Measurements from ENCODE around the gene TTLL10.

Gene TTLL10

DNA sequence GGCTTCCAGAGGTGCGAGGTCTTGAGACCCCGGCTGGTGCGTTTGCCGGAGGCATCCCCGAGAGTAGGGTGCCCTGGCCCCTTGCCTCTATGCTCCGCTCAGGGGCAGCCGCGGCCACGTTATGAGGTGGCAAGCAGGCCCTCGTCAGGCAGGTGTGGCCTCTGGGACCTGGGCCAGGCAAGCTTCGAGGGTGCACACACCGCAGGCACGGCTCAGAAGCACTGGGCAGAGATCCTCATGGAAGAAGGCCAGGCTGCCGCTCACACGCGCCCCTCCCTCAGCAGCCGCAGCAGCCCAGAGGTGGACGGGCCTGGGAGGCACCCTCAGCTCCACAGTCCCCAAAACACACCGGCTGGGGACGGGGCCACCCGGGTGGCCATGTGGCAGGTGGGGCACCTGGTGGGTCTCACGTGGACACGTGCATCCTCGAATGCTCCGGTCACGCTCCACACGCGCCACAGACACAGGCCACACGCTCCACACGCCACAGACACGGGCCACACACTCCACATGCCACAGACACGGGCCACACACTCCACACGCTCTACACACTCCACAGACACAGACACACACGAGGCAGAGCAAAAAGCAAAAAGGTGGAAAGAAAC lies 51.7 kb downstream of the TTLL10 start:
- in situ Hi-C loops (cut with MboI; ENCODE audit: low pct_unique_long_range_greater_than_20kb, low sequenced_read_pairs), result loop anchor here (25.0 kb wide), 1 partner anchor 88 kb away; no protein-coding TSS in a partner anchor
- DNase-seq, result no peak

DNA sequence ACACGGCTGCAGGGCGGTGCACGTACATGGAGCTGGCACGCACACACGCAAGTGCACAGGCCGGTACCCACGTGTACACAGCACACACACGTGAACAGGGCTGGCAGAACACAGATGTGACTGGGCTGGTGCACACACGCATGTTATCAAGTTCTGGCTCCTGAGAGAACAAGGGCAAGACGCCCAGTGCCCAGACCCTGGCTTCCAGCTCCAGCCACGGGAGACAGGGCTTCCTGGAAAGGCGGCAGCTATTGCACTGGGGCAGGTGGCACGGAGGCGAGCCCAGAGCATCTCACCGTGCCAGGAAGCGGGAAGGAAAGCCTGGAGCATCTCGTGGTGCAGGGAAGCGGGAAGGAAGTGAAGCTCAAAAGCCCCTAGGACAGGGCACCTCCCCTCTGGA lies 52.2 kb downstream of the TTLL10 start:
- no peak for DNase-seq
- in situ Hi-C loops (cut with MboI; ENCODE audit: low pct_unique_long_range_greater_than_20kb, low sequenced_read_pairs), result loop anchor here (25.0 kb wide), 1 partner anchor 89 kb away; no protein-coding TSS in a partner anchor

DNA sequence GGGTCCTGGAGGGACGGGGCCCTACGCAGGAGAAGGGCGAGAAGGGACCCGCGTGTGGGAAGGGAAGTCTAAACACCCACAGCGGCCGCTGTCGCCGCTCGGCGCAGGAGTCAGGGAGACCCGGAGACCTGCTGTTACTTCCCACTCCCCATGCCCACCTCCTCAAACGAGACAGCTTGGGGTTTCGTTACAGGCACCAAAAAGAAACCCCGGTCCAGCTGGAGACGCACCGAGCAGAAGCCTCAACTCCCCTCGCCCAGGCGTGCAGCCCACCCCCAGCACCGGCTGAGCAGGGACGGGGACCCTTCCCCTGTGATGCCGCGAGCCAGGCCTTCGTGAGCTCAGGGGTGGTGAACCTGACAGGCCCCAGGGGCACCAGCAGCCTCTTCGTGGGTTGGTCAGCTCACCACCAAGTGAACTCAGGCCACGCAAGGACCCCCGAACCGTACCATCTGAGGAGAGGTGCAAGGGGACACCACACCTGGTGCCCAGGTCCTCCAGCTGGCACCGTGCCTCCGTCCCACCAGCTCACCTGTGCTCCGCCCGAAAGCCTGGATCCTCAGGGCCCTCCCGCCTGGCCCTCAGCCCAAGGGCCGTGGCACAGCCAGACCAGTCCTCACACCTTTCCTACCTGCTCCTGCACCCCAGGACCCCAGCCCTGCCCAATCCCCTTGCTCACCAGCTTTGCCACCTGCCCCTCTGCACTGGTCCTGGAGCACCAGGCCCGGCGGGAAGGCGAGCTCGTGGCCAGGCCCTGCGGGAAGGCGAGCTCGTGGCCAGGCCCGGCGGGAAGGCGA lies 53.1 kb downstream of the TTLL10 start:
- in situ Hi-C loops (cut with MboI; ENCODE audit: low pct_unique_long_range_greater_than_20kb, low sequenced_read_pairs), result loop anchor here (25.0 kb wide), 1 partner anchor 89 kb away; no protein-coding TSS in a partner anchor
- DNase-seq, result no peak

DNA sequence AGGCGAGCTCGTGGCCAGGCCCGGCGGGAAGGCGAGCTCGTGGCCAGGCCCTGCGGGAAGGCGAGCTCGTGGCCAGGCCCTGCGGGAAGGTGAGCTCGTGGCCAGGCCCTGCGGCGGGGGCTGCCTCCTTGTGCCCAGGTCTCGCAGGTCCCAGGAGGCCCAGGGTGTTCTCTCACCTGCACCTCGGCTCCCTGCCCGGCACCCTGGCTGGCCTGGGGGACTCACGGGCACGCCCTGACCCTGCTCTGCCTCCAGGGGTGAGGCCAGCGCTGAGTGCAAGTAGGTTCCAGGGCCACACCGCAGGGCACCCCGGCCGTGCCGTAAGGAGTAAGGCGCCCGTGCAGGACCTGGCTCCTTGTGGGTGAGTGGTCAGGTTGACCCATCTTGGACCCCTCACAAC lies 53.7 kb downstream of the TTLL10 start:
- DNase-seq, result no peak
- in situ Hi-C loops (cut with MboI; ENCODE audit: low pct_unique_long_range_greater_than_20kb, low sequenced_read_pairs), result loop anchor here (25.0 kb wide), 1 partner anchor 90 kb away; no protein-coding TSS in a partner anchor

DNA sequence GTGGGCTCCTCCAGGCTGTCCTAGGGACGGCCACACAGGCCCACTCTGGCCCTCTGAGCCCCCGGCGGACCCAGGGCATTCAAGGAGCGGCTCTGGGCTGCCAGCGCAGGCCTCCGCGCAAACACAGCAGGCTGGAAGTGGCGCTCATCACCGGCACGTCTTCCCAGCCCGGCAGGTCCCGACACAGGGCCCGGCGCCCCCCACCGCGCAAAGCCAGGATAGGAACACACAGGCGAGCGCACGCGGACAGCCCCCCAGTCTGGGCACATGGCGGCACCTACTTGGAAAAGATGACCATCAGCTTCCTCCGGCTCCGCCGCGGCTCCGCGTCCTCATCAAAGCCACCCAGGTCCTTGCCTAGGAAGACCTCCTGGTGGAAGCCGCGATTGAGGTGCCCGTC lies 54.5 kb downstream of the TTLL10 start:
- DNase-seq, result no peak
- in situ Hi-C loops (cut with MboI; ENCODE audit: low pct_unique_long_range_greater_than_20kb, low sequenced_read_pairs), result loop anchor here (25.0 kb wide), 1 partner anchor 91 kb away; no protein-coding TSS in a partner anchor

DNA sequence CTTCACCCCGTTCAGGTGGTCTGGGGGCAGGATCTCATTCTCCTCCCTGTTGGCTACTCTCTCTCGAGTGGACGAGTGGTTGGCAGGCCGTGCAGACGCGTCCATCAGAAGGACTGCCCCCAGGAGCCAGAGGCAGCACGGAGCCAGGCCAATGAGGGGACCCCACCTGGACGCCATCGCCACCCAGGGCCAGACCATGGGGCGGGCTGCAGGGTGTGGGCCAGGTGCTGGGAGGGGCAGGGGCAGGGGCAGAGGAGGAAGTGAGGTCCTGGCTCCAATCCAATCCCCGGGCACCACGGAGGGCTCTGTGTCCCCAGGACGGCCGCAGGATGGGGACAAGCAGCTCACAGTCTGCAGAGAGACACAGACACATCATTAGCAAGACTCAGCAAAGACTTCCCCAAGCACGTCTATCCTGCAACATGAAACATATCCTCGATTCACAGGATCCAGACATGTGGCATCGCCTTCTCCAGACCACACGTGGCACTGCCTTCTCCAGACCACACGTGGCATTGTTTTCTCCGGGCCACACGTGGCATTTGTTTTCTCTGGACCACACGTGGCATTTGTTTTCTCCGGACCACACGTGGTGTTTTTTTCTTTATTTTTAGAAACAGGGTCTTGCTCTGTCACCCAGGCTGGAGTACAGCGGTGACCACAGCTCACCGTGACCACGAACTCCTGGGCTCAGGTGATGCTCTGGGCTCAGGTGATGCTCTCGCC lies 55.1 kb downstream of the TTLL10 start:
- in situ Hi-C loops (cut with MboI; ENCODE audit: low pct_unique_long_range_greater_than_20kb, low sequenced_read_pairs), result loop anchor here (25.0 kb wide), 1 partner anchor 91 kb away; no protein-coding TSS in a partner anchor
- no peak for DNase-seq

DNA sequence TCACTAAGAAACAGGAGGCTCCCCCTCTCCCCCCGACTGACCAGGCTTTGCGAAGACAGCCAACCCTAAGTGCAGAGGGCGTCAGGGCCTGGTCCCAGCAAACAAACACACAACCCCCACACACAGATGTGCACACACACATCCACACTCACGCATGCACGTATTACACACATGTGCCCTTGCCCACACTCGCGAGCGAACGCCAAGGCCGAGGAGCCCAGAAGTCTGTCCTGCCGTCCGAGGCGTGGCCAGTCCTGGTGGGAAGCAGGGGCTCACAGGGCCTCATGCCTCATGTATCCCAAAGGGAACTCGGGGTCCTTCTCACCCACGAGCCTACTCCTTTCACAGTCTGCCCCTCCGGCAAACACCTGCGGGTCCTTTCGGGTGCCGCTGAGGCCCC lies 56.1 kb downstream of the TTLL10 start:
- in situ Hi-C loops (cut with MboI; ENCODE audit: low pct_unique_long_range_greater_than_20kb, low sequenced_read_pairs), result loop anchor here (25.0 kb wide), 1 partner anchor 92 kb away; no protein-coding TSS in a partner anchor
- DNase-seq, result no peak

DNA sequence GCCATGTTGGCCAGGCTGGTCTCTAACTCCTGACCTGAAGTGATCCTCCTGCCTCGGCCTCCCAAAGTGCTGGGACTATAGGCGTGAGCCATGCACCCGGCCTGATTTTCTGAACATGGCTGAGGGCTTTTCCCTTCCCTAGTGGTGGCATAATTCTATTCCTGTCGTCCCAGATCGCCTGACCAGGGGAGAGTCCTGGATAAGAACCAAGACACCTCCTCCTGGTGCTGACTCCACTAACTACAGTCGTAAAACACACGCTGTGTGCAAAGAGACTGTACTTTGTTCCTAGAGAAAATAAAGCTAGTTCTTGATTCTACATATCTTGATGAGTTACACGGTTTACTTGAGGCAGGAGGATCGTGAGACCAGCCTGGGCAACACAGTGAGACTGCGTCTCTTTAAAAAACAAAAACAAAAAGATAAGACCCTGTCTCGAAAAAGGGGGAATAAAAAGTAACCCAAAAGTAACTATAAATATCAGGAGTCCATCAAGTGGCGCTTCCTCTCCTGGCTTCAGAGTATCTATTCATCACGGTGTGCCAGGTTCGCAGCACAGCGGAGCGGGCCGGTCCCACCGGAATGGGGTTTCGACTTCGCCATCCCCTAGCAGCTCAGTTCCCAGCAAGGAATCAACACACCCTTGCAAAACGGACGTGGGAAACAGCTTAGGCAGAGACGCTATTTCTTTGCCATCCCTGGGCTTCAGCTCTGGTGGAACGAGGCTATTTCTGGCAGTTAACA lies 57.1 kb downstream of the TTLL10 start:
- in situ Hi-C loops (cut with MboI; ENCODE audit: low pct_unique_long_range_greater_than_20kb, low sequenced_read_pairs), result loop anchor here (25.0 kb wide), 1 partner anchor 94 kb away; no protein-coding TSS in a partner anchor
- peak; percentile 44 for DNase-seq

DNA sequence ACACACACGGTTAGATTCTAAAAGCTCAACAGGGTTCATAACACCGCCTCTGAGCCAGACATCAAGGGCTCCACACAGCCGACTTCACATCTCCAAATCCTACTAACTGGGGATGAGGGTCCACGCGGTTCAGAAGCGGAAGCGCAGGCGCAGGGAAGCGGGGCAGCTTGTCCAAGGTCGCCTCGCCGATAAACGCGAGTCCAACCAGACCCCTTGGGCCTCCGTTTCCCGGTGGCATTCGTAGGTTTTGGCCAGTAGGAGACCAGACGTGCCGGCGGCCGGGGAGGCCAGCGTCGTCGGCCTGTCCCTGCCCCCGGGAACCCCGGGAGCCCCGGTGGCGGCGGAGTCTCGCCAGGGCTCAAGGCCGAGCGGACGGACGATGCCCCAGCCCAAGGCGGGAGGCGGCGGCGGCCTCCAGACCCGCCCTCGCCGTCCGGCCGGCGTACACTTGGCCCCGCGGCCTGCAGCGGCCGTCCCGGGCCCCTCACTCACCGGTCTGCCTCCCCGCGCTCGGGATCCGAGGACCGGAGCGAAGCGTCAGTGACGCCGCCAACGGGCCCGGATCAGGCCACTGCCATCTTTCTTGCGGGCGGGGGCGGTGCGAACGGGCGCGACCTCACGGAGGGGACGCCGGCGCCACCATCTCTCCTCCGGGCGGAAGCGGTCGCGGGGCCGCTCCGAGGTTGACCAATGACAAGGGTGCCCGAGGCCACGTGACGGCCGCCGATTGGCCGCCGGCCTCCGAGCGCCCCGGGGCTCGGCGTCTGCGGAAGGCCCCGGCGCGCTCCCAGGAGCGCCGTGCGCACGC lies 57.9 kb downstream of the TTLL10 start, which contains the start of gene SDF4:
Gene SDF4, minus strand, starts transcription at position 602 of the 808 bp plus-strand sequence. CDS start 3,229 bp downstream, outside the sequence.
- in situ Hi-C loops (cut with MboI; ENCODE audit: low pct_unique_long_range_greater_than_20kb, low sequenced_read_pairs), result loop anchor here (25.0 kb wide), 1 partner anchor 94 kb away; no protein-coding TSS in a partner anchor
- peak; percentile 96 for DNase-seq

DNA sequence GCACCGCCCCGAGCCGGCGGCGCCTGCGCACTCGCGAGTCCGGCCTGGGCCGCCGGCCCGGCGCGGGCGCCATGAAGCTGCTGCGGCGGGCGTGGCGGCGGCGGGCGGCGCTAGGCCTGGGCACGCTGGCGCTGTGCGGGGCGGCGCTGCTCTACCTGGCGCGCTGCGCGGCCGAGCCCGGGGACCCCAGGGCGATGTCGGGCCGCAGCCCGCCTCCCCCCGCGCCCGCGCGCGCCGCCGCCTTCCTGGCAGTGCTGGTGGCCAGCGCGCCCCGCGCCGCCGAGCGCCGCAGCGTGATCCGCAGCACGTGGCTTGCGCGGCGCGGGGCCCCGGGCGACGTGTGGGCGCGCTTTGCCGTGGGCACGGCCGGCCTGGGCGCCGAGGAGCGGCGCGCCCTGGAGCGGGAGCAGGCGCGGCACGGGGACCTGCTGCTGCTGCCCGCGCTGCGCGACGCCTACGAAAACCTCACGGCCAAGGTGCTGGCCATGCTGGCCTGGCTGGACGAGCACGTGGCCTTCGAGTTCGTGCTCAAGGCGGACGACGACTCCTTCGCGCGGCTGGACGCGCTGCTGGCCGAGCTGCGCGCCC lies 58.6 kb downstream of the TTLL10 start, which contains the start of gene B3GALT6:
Gene B3GALT6, plus strand, starts transcription at position 30 of the 588 bp plus-strand sequence. Its CDS starts 42 bp downstream, at position 72.
- in situ Hi-C loops (cut with MboI; ENCODE audit: low pct_unique_long_range_greater_than_20kb, low sequenced_read_pairs), result loop anchor here (25.0 kb wide), 1 partner anchor 95 kb away; no protein-coding TSS in a partner anchor
- no peak for DNase-seq

DNA sequence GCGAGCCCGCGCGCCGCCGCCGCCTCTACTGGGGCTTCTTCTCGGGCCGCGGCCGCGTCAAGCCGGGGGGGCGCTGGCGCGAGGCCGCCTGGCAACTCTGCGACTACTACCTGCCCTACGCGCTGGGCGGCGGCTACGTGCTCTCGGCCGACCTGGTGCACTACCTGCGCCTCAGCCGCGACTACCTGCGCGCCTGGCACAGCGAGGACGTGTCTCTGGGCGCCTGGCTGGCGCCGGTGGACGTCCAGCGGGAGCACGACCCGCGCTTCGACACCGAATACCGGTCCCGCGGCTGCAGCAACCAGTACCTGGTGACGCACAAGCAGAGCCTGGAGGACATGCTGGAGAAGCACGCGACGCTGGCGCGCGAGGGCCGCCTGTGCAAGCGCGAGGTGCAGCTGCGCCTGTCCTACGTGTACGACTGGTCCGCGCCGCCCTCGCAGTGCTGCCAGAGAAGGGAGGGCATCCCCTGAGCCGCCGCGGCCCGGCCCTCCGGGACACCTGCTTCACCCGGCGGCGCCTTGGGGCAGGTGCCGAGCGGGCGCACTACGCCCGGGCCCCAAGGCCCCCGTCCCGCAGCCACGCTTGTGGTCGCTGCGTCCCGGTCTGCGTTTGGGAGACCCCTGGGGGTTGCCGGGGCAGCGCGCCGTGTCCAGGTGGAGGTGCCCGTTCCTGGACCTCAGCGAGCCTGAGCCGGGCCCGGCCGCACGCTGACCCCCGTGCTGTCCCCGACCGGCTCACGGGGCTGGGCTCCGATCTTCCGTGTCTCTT lies 59.3 kb downstream of the TTLL10 start:
- in situ Hi-C loops (cut with MboI; ENCODE audit: low pct_unique_long_range_greater_than_20kb, low sequenced_read_pairs), result loop anchor here (25.0 kb wide), 1 partner anchor 96 kb away; no protein-coding TSS in a partner anchor
- no peak for DNase-seq

DNA sequence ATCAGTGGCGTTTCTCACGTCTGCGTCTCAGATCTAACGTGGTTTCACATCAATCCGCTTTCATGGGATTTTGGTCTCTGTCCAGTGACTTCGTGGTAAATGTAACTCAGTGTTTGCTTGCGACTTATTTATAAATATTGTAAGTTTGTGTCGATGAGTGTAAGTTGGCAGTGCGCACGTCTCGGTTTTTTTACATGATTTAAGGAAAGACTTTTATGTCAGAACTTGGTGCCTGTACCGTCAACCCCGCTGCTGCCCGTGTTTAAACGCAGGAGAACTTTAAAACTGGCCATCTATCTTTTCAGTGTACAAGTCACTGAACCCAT lies 59.9 kb downstream of the TTLL10 start:
- in situ Hi-C loops (cut with MboI; ENCODE audit: low pct_unique_long_range_greater_than_20kb, low sequenced_read_pairs), result loop anchor here (25.0 kb wide), 1 partner anchor 96 kb away; no protein-coding TSS in a partner anchor
- no peak for DNase-seq

DNA sequence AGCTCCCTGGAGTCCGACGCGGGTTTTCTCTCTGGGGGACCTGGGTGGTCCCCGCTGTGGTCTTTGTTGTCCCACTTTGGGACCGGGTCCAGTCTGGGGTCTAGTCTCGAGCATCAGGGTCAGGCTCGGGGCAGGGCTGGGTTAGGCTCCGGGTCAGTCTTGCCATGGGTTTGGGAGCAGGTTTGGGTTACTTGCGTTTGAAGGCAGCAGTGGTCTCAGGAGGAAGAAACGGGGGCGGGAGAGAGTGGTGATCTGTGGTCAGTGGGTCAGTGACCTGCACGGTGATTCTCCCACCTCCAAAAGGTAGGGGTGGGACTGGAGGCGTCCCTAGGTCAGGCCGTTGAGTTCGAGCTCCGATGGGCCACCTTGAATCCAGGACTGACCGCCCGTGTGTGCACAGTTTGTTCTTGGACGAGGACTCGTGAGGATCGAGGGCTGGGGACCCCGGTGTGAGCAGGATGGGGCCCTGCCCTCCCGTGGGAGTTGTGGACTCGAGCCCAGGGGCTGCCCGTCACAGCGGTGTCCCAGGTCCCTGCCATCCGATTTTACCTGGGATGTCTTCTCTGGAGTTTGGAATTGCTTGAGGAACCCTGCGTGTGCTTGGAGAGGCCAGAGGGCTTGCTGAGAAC lies 60.6 kb downstream of the TTLL10 start:
- in situ Hi-C loops (cut with MboI; ENCODE audit: low pct_unique_long_range_greater_than_20kb, low sequenced_read_pairs), result loop anchor here (25.0 kb wide), 1 partner anchor 97 kb away; no protein-coding TSS in a partner anchor
- no peak for DNase-seq

DNA sequence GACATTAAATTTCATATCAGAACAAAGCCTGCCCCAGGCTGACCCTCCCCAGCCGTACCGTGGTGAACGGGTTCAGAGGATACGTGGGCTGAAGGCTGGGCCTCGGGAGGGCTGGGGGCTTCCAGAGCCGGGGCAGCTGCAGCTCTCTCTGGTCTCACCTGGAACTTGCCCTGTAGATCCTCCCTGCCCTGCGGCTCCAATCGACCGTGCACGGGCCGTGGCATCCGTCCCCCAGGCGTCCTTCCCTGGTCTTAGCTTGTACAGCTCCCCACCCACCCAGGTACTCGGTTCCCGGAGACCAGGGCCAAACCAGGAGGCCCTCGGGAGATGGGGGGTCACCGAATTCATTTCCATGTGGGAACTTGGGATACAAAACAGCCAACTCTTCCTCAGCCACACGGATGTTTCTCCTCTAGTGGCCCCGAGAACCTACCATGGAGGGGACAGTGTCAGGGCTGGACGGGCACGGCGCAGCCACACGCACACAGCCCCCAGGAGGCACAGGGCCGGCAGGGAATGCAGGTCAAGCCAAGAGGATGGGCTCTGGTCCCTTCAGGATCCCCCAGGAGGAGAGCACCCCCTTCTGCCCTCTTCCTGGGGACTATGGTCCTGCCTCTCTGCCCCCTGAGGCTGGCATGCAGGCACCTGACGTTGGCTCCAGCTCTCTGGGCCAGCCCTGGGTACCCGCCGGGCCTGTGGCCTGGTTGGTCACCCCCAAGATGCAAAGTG lies 61.5 kb downstream of the TTLL10 start:
- in situ Hi-C loops (cut with MboI; ENCODE audit: low pct_unique_long_range_greater_than_20kb, low sequenced_read_pairs), result loop anchor here (25.0 kb wide), 1 partner anchor 98 kb away; no protein-coding TSS in a partner anchor
- no peak for DNase-seq

DNA sequence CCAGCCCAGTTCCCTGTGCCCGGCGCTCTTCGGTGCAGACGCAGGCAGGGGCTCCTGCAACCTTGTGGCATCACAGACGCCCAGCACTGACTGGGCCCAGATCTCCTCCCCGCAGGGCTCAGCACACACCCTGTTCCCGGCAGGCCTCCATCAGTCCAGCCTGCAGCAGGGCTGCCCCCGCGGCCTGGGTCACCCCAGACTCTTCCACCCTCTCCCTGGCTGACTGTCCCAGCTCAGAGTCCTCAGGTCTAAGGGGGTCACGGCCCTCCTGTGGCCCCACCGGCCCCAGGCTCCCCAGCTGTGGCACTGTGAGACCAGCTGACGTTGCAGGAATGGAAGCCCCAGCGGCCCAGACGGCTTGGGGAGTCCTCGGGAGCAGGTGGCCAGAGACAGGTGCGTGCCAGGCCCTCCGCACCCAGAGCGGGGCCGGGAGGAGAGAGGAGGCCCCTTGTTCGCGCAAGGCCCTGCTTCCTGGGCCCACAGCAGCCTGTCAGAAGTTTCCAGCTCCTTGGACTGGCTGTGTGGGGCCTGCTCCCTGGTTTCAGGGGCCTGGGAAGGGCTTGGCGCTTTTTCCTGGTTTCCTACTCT lies 62.6 kb downstream of the TTLL10 start:
- in situ Hi-C loops (cut with MboI; ENCODE audit: low pct_unique_long_range_greater_than_20kb, low sequenced_read_pairs), result loop anchor here (25.0 kb wide), 1 partner anchor 99 kb away; no protein-coding TSS in a partner anchor

More for the DNA sequence above, 62.6 kb downstream of the TTLL10 start:
- no peak for DNase-seq
